ENCODE results near the gene NTF4.
"Not testable (repeated sequence)": the region's sequence is repeated elsewhere in the genome, so short reads cannot be mapped to it uniquely, and the experiment has no call there.

DNA sequence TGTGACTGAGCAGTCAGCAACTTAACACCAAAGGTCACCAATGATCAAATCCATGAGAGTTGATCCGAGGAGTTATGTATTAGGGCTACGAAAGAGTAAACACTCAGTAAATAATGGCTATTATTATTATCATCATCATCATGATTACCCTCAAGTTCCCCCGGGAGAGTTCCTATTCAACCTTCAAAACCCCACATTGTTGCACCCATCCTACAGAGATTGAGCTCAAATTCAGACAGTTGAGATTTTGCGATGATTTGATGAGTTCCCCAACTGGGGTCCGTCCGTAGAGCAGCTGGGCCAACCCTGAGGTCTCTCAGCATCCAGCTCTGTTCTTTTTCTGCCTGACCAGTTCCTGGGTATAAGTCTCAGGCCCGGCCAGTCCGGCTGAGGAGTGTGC is 26.5 kb downstream of the NTF4 start:
- TF ChIP-seq, protein P1, sequence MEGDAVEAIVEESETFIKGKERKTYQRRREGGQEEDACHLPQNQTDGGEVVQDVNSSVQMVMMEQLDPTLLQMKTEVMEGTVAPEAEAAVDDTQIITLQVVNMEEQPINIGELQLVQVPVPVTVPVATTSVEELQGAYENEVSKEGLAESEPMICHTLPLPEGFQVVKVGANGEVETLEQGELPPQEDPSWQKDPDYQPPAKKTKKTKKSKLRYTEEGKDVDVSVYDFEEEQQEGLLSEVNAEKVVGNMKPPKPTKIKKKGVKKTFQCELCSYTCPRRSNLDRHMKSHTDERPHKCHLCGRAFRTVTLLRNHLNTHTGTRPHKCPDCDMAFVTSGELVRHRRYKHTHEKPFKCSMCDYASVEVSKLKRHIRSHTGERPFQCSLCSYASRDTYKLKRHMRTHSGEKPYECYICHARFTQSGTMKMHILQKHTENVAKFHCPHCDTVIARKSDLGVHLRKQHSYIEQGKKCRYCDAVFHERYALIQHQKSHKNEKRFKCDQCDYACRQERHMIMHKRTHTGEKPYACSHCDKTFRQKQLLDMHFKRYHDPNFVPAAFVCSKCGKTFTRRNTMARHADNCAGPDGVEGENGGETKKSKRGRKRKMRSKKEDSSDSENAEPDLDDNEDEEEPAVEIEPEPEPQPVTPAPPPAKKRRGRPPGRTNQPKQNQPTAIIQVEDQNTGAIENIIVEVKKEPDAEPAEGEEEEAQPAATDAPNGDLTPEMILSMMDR (IDR thresholded peaks at IDR 0.05) = not testable (repeated sequence)
- not testable (repeated sequence) for TF ChIP-seq EP300 (IDR thresholded peaks at IDR 0.05)

All from ovary (tissue), 3 donors.